ENCODE measurements around the gene CFAP100.

GRCh38 chr3:126397610-126398422 is 3.1 kb downstream of the CFAP100 start:
- TF ChIP-seq, protein P1, sequence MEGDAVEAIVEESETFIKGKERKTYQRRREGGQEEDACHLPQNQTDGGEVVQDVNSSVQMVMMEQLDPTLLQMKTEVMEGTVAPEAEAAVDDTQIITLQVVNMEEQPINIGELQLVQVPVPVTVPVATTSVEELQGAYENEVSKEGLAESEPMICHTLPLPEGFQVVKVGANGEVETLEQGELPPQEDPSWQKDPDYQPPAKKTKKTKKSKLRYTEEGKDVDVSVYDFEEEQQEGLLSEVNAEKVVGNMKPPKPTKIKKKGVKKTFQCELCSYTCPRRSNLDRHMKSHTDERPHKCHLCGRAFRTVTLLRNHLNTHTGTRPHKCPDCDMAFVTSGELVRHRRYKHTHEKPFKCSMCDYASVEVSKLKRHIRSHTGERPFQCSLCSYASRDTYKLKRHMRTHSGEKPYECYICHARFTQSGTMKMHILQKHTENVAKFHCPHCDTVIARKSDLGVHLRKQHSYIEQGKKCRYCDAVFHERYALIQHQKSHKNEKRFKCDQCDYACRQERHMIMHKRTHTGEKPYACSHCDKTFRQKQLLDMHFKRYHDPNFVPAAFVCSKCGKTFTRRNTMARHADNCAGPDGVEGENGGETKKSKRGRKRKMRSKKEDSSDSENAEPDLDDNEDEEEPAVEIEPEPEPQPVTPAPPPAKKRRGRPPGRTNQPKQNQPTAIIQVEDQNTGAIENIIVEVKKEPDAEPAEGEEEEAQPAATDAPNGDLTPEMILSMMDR (IDR thresholded peaks at IDR 0.05) = no peak
- TF ChIP-seq POLR2A (IDR thresholded peaks at IDR 0.05) = no peak
